Keratinocyte (primary cell): Measurements from ENCODE around the gene ATF2. TPM values are rescaled to one million over a fixed set of nuclear protein-coding genes. Genes with fewer than 3 reads are reported as not detected.

ENCODE experiments used
- DNase-seq: peaks from one replicate; pipeline ENCODE4 v3.0.0-alpha.2; 2011; ENCODE audit warnings: low read depth, missing footprints, low spot score
- FAIRE-seq: peaks from 2 replicates; lab custom pipeline; 2011; peaks lifted over from hg19 to GRCh38; lab: Jason Lieb, UNC
- H2AFZ ChIP-seq: 2 replicates; pipeline ENCODE4 v1.6.0; 2012; ENCODE audit warnings: low read length, control low read depth, inconsistent platforms; ENCODE audit not compliant: control insufficient read depth
- H3K27ac ChIP-seq: 2 replicates; pipeline ENCODE4 v1.5.1; 2011; ENCODE audit warnings: low read length; ENCODE audit not compliant: control insufficient read depth, insufficient read depth
- H3K27me3 ChIP-seq: 3 replicates; pipeline ENCODE4 v1.6.0; 2011; ENCODE audit warnings: low read length; ENCODE audit not compliant: control insufficient read depth, insufficient read depth; ENCODE audit errors: extremely low read depth
- H3K36me3 ChIP-seq, 2 experiments: 2 replicates in 1 of 2; 3 replicates in 1 of 2; pipeline ENCODE4 v1.5.1; 2011; ENCODE audit warnings: low read length in 2 of 2, mild to moderate bottlenecking in 1 of 2; ENCODE audit not compliant: control insufficient read depth in 2 of 2, insufficient read depth in 2 of 2; ENCODE audit errors: extremely low read depth in 1 of 2
- H3K4me1 ChIP-seq: 3 replicates; pipeline ENCODE4 v1.5.1; 2011; ENCODE audit warnings: low read length; ENCODE audit not compliant: control insufficient read depth, insufficient read depth; ENCODE audit errors: extremely low read depth
- H3K4me2 ChIP-seq: 3 replicates; pipeline ENCODE4 v1.6.0; 2011; ENCODE audit warnings: low read depth, low read length; ENCODE audit not compliant: control insufficient read depth, insufficient read depth; ENCODE audit errors: extremely low read depth
- H3K4me3 ChIP-seq, 3 experiments: fragments of 200-600 bp in 1 of 3; sonication (generic) in 1 of 3; 2 replicates in 2 of 3; 3 replicates in 1 of 3; pipeline ENCODE4 v1.5.1; 2011 to 2016; ENCODE audit warnings: low read length in 3 of 3, mild to moderate bottlenecking in 3 of 3, control low read depth in 2 of 3, inconsistent platforms in 1 of 3, low read depth in 1 of 3, mixed read lengths in 1 of 3, mixed run types in 1 of 3, moderate library complexity in 1 of 3; ENCODE audit not compliant: control insufficient read depth in 2 of 3, insufficient read depth in 2 of 3; ENCODE audit errors: extremely low read depth in 1 of 3
- H3K79me2 ChIP-seq: 2 replicates; pipeline ENCODE4 v1.6.0; 2012; ENCODE audit warnings: low read length; ENCODE audit not compliant: control insufficient read depth, insufficient read depth
- H3K9ac ChIP-seq: 3 replicates; pipeline ENCODE4 v1.6.0; 2011; ENCODE audit warnings: low read length; ENCODE audit not compliant: control insufficient read depth, insufficient read depth; ENCODE audit errors: extremely low read depth
- H3K9me1 ChIP-seq: 3 replicates; pipeline ENCODE4 v1.6.0; 2011; ENCODE audit warnings: low read length; ENCODE audit not compliant: control insufficient read depth, insufficient read depth; ENCODE audit errors: extremely low read depth
- H3K9me3 ChIP-seq: 2 replicates; pipeline ENCODE4 v1.5.1; 2012; ENCODE audit warnings: low read depth, low read length; ENCODE audit not compliant: control insufficient read depth
- H4K20me1 ChIP-seq: 3 replicates; pipeline ENCODE4 v1.6.0; 2011; ENCODE audit warnings: low read length; ENCODE audit not compliant: control insufficient read depth, insufficient read depth; ENCODE audit errors: extremely low read depth
- EZH2 ChIP-seq: IDR thresholded peaks from one replicate; pipeline ENCODE4 v1.6.1; 2012; ENCODE audit warnings: inconsistent platforms, mild to moderate bottlenecking, low read length, moderate library complexity
- dilution Hi-C: fragments of 300-500 bp; cut with MboI; formaldehyde crosslinking; loops from one replicate; pipeline ENCODE4 v1.7.0; 2020; ENCODE audit warnings: low sequenced_read_pairs; ENCODE audit not compliant: extremely low pct_ligation_motif_present
- polyA plus RNA-seq, 5 experiments: library from polyadenylated mRNA; depleted of rRNA in 3 of 5; stranded (reverse) in 3 of 5; stranded (forward) in 1 of 5; unstranded in 1 of 5; fragments of >200 nt; gene quantifications; 1 replicate in 1 of 5; 2 replicates in 3 of 5; 3 replicates in 1 of 5; pipeline versions ENCODE4 v1.2.1 to v1.2.3, GENCODE V29; 2011 to 2012; ENCODE audit warnings: missing spikeins in 2 of 5, low read depth in 1 of 5, low replicate concordance in 1 of 5
- TF ChIP-seq, protein P1 (sequence below), 3 experiments: IDR thresholded peaks in 1 of 3; conservative IDR thresholded peaks in 1 of 3; optimal IDR thresholded peaks in 1 of 3; 2 replicates in 2 of 3; 3 replicates in 1 of 3; pipeline versions ENCODE3 to v1.5.1; 2011; ENCODE audit warnings: low read length in 3 of 3, mild to moderate bottlenecking in 3 of 3, moderate library complexity in 2 of 3, control low read depth in 1 of 3, inconsistent platforms in 1 of 3; ENCODE audit not compliant: insufficient read depth in 2 of 3; ENCODE audit errors: extremely low read depth in 1 of 3

Gene ATF2
- polyA plus RNA-seq, 1 donor (not counting 4 experiments of a cell fraction or from before 2014, with no cell fraction given), result 42.7 TPM

- H3K9me1 ChIP-seq, result no peaks in the 10 kb centered on the region
- DNase-seq (no peak), FAIRE-seq (no peak)
- H3K4me2 ChIP-seq, result no peak overlapping the region
- H3K4me3 ChIP-seq, result no peak overlapping the region
- TF ChIP-seq, protein P1, sequence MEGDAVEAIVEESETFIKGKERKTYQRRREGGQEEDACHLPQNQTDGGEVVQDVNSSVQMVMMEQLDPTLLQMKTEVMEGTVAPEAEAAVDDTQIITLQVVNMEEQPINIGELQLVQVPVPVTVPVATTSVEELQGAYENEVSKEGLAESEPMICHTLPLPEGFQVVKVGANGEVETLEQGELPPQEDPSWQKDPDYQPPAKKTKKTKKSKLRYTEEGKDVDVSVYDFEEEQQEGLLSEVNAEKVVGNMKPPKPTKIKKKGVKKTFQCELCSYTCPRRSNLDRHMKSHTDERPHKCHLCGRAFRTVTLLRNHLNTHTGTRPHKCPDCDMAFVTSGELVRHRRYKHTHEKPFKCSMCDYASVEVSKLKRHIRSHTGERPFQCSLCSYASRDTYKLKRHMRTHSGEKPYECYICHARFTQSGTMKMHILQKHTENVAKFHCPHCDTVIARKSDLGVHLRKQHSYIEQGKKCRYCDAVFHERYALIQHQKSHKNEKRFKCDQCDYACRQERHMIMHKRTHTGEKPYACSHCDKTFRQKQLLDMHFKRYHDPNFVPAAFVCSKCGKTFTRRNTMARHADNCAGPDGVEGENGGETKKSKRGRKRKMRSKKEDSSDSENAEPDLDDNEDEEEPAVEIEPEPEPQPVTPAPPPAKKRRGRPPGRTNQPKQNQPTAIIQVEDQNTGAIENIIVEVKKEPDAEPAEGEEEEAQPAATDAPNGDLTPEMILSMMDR (optimal IDR thresholded peaks at IDR 0.05 in 1 of 3, IDR thresholded peaks at IDR 0.05 in 1 of 3, conservative IDR thresholded peaks at IDR 0.05 in 1 of 3; ENCODE audit: extremely low read depth in 1 of 3, insufficient read depth in 2 of 3, low read length in 3 of 3), result no peak
- TF ChIP-seq EZH2, result no peak
- H3K9me3 ChIP-seq, result no peaks in the 10 kb centered on the region
- H3K9ac ChIP-seq, result no peak overlapping the region
- no peaks in the 10 kb centered on the region for H3K27me3 ChIP-seq
- no peaks in the 10 kb centered on the region for H4K20me1 ChIP-seq
- peaks cover 80% of the 10 kb centered on the region for H3K79me2 ChIP-seq
- no peaks in the 10 kb centered on the region for H3K4me1 ChIP-seq
- dilution Hi-C loops, result no loop called here
- H2AFZ ChIP-seq, result no peak overlapping the region
- H3K27ac ChIP-seq, result no peak overlapping the region
- no peaks in the 10 kb centered on the region for H3K36me3 ChIP-seq
These were observed 3.8 kb downstream of the ATF2 start for GRCh38 chr2:175164235-175164634.

GRCh38 chr2:175158894-175159293, 9.1 kb downstream of the ATF2 start:
- no peak overlapping the region for H3K4me3 ChIP-seq
- DNase-seq, result no peak
- no peak overlapping the region for H3K4me2 ChIP-seq
- no peak overlapping the region for H3K27ac ChIP-seq
- no peaks in the 10 kb centered on the region for H3K9me1 ChIP-seq
- no peaks in the 10 kb centered on the region for H3K27me3 ChIP-seq
- H3K9ac ChIP-seq, result no peak overlapping the region
- H3K4me1 ChIP-seq, result peaks cover 11% of the 10 kb centered on the region
- H3K36me3 ChIP-seq, result peaks cover 0 to 2% of the 10 kb centered on the region in 2 experiments
- H4K20me1 ChIP-seq, result peaks cover 17% of the 10 kb centered on the region
- FAIRE-seq, result no peak
- dilution Hi-C loops, result no loop called here
- peaks cover 84% of the 10 kb centered on the region for H3K79me2 ChIP-seq
- H2AFZ ChIP-seq, result no peak overlapping the region
- TF ChIP-seq, protein P1 (optimal IDR thresholded peaks at IDR 0.05 in 1 of 3, IDR thresholded peaks at IDR 0.05 in 1 of 3, conservative IDR thresholded peaks at IDR 0.05 in 1 of 3; ENCODE audit: extremely low read depth in 1 of 3, insufficient read depth in 2 of 3, low read length in 3 of 3), result no peak
- no peak for TF ChIP-seq EZH2
- no peaks in the 10 kb centered on the region for H3K9me3 ChIP-seq
